BLaER1 treated with 17β-estradiol and CSF1 and Interleukin-3, amounts not matched to agents 10 nM and 100 nM (cell line): ENCODE data around the gene FYN.

Source experiments
- H3K27ac ChIP-seq, 11 experiments: shearing (Covaris generic); formaldehyde crosslinking; 2 replicates each; pipeline ENCODE4 v1.8.1; 2022
- H3K27me3 ChIP-seq, 11 experiments: shearing (Covaris generic); formaldehyde crosslinking; 2 replicates each; pipeline ENCODE4 v1.8.1; 2022
- H3K36me3 ChIP-seq, 11 experiments: shearing (Covaris generic); formaldehyde crosslinking; 2 replicates each; pipeline ENCODE4 v1.8.1; 2022
- H3K4me1 ChIP-seq, 10 experiments: shearing (Covaris generic); formaldehyde crosslinking; 2 replicates each; pipeline ENCODE4 v1.8.1; 2022
- H3K4me2 ChIP-seq, 11 experiments: shearing (Covaris generic); formaldehyde crosslinking; 2 replicates each; pipeline ENCODE4 v1.8.1; 2022
- H3K4me3 ChIP-seq, 10 experiments: shearing (Covaris generic); formaldehyde crosslinking; 2 replicates each; pipeline ENCODE4 v1.8.1; 2022
- H3K9ac ChIP-seq, 11 experiments: shearing (Covaris generic); formaldehyde crosslinking; 2 replicates each; pipeline ENCODE4 v1.8.1; 2022
- H3K9me3 ChIP-seq, 11 experiments: shearing (Covaris generic); formaldehyde crosslinking; replicated peaks in 1 of 11; 2 replicates each; pipeline ENCODE4 v1.8.1; 2022
- H4K20me1 ChIP-seq, 11 experiments: shearing (Covaris generic); formaldehyde crosslinking; 2 replicates each; pipeline ENCODE4 v1.8.1; 2022
- Cebpa-rat ChIP-seq, 11 experiments: shearing (Covaris generic); IDR thresholded peaks; 2 replicates each; pipeline ENCODE4 v1.8.1; 2022

The FYN gene

GRCh38 chr6:111677249-111677990 is 195.8 kb downstream of the FYN start:
- peaks cover 67 to 100% (median 88%) of the 10 kb centered on the region in 11 experiments for H3K36me3 ChIP-seq
- no peak overlapping the region for H3K9ac ChIP-seq
- peaks cover 0 to 29% (median 23%) of the 10 kb centered on the region in 10 experiments; a peak in 14 of 20 replicates for H3K4me1 ChIP-seq
- H3K9me3 ChIP-seq: no peaks in the 10 kb centered on the region
- TF ChIP-seq Cebpa-rat (IDR thresholded peaks at IDR 0.05): no peak
- no peaks in the 10 kb centered on the region; a peak in 1 of 22 replicates for H4K20me1 ChIP-seq
- no peaks in the 10 kb centered on the region for H3K27me3 ChIP-seq
- no peak overlapping the region for H3K4me2 ChIP-seq
- H3K4me3 ChIP-seq: no peak overlapping the region
- no peak overlapping the region for H3K27ac ChIP-seq

- no peak overlapping the region for H3K4me3 ChIP-seq
- H3K9ac ChIP-seq: no peak overlapping the region
- H3K9me3 ChIP-seq: no peaks in the 10 kb centered on the region
- TF ChIP-seq Cebpa-rat (IDR thresholded peaks at IDR 0.05): no peak
- H4K20me1 ChIP-seq: no peaks in the 10 kb centered on the region; a peak in 2 of 22 replicates
- H3K4me2 ChIP-seq: no peak overlapping the region
- H3K27ac ChIP-seq: no peak overlapping the region
- H3K27me3 ChIP-seq: no peaks in the 10 kb centered on the region
- H3K4me1 ChIP-seq: peaks cover 0 to 25% (median 19%) of the 10 kb centered on the region in 10 experiments; a peak in 14 of 20 replicates
- peaks cover 68 to 100% (median 88%) of the 10 kb centered on the region in 11 experiments for H3K36me3 ChIP-seq
These were observed 196.9 kb downstream of the FYN start for GRCh38 chr6:111676383-111676782.

GRCh38 chr6:111674883-111675282 is 198.4 kb downstream of the FYN start:
- Histone ChIP-seq H3K9ac (no peak overlapping the region), H3K4me1 (peaks cover 0 to 10% (median 4%) of the 10 kb centered on the region in 10 experiments; a peak in 11 of 20 replicates), H3K9me3 (no peaks in the 10 kb centered on the region), H3K4me2 (no peak overlapping the region), H3K27me3 (no peaks in the 10 kb centered on the region), H3K36me3 (peaks cover 73 to 98% (median 90%) of the 10 kb centered on the region in 11 experiments), H3K27ac (no peak overlapping the region), H3K4me3 (no peak overlapping the region), H4K20me1 (no peaks in the 10 kb centered on the region; a peak in 2 of 22 replicates)
- no peak for TF ChIP-seq Cebpa-rat (IDR thresholded peaks at IDR 0.05)

GRCh38 chr6:111674413-111674812 is 198.8 kb downstream of the FYN start:
- Histone ChIP-seq H3K9me3 (no peaks in the 10 kb centered on the region), H3K4me3 (no peak overlapping the region), H3K4me2 (no peak overlapping the region), H3K9ac (no peak overlapping the region), H3K4me1 (peaks cover 0 to 6% (median under 1%) of the 10 kb centered on the region in 10 experiments; a peak in 3 of 20 replicates), H3K36me3 (peaks cover 76 to 98% (median 90%) of the 10 kb centered on the region in 11 experiments), H4K20me1 (no peaks in the 10 kb centered on the region; a peak in 2 of 22 replicates), H3K27ac (no peak overlapping the region), H3K27me3 (no peaks in the 10 kb centered on the region)
- TF ChIP-seq Cebpa-rat (IDR thresholded peaks at IDR 0.05): no peak

- Histone ChIP-seq H3K4me2 (no peak overlapping the region), H3K27me3 (no peaks in the 10 kb centered on the region), H4K20me1 (no peaks in the 10 kb centered on the region; a peak in 2 of 22 replicates), H3K4me3 (no peak overlapping the region), H3K9me3 (no peaks in the 10 kb centered on the region), H3K9ac (no peak overlapping the region), H3K27ac (no peak overlapping the region), H3K36me3 (peaks cover 76 to 98% (median 88%) of the 10 kb centered on the region in 11 experiments), H3K4me1 (peaks cover 0 to 1% (median 0%) of the 10 kb centered on the region in 10 experiments; a peak in 1 of 20 replicates)
- no peak for TF ChIP-seq Cebpa-rat (IDR thresholded peaks at IDR 0.05)
These were observed 199.3 kb downstream of the FYN start for GRCh38 chr6:111673937-111674336.

- H3K27ac ChIP-seq: no peak overlapping the region
- H3K27me3 ChIP-seq: no peaks in the 10 kb centered on the region
- no peaks in the 10 kb centered on the region; a peak in 2 of 22 replicates for H4K20me1 ChIP-seq
- no peaks in the 10 kb centered on the region for H3K4me1 ChIP-seq
- no peak overlapping the region for H3K9ac ChIP-seq
- no peak overlapping the region for H3K4me2 ChIP-seq
- peaks cover 74 to 98% (median 88%) of the 10 kb centered on the region in 11 experiments for H3K36me3 ChIP-seq
- no peak for TF ChIP-seq Cebpa-rat (IDR thresholded peaks at IDR 0.05)
- H3K9me3 ChIP-seq: no peaks in the 10 kb centered on the region
- no peak overlapping the region for H3K4me3 ChIP-seq
These were observed 199.7 kb downstream of the FYN start for GRCh38 chr6:111673532-111673931.

GRCh38 chr6:111672761-111673450 is 200.3 kb downstream of the FYN start:
- no peak overlapping the region for H3K27ac ChIP-seq

GRCh38 chr6:111669326-111669725 is 203.9 kb downstream of the FYN start:
- Histone ChIP-seq H3K4me2 (no peak overlapping the region), H3K9me3 (no peaks in the 10 kb centered on the region), H3K36me3 (peaks cover 50 to 97% (median 86%) of the 10 kb centered on the region in 11 experiments), H3K27me3 (no peaks in the 10 kb centered on the region), H3K9ac (no peak overlapping the region), H3K27ac (no peak overlapping the region), H3K4me3 (no peak overlapping the region), H4K20me1 (peaks cover 0 to 13% (median 0%) of the 10 kb centered on the region in 11 experiments; a peak in 3 of 22 replicates), H3K4me1 (peaks cover 0 to 20% (median 2%) of the 10 kb centered on the region in 10 experiments; a peak in 9 of 20 replicates)
- no peak for TF ChIP-seq Cebpa-rat (IDR thresholded peaks at IDR 0.05)

More at GRCh38 chr6:111672761-111673450, 200.3 kb downstream of the FYN start:
- Histone ChIP-seq H3K36me3 (peaks cover 74 to 98% (median 88%) of the 10 kb centered on the region in 11 experiments), H3K4me2 (no peak overlapping the region), H3K27me3 (no peaks in the 10 kb centered on the region), H3K9ac (no peak overlapping the region), H3K9me3 (no peaks in the 10 kb centered on the region), H4K20me1 (no peaks in the 10 kb centered on the region; a peak in 2 of 22 replicates), H3K4me3 (no peak overlapping the region), H3K4me1 (no peaks in the 10 kb centered on the region)
- TF ChIP-seq Cebpa-rat (IDR thresholded peaks at IDR 0.05): no peak

GRCh38 chr6:111668410-111668809 is 204.8 kb downstream of the FYN start:
- Histone ChIP-seq H3K27ac (no peak overlapping the region), H3K9me3 (no peaks in the 10 kb centered on the region), H3K4me1 (peaks cover 0 to 21% (median 2%) of the 10 kb centered on the region in 10 experiments; a peak in 9 of 20 replicates), H4K20me1 (peaks cover 0 to 13% (median 0%) of the 10 kb centered on the region in 11 experiments; a peak in 3 of 22 replicates), H3K4me3 (no peak overlapping the region), H3K4me2 (no peak overlapping the region), H3K9ac (no peak overlapping the region), H3K36me3 (peaks cover 44 to 97% (median 85%) of the 10 kb centered on the region in 11 experiments), H3K27me3 (no peaks in the 10 kb centered on the region)
- TF ChIP-seq Cebpa-rat (IDR thresholded peaks at IDR 0.05): no peak
